HUDEP-2 (cell line): ENCODE measurements around the gene NBPF11.
"Not testable (repeated sequence)": the region's sequence is repeated elsewhere in the genome, so short reads cannot be mapped to it uniquely, and the experiment has no call there.

ENCODE experiments used
- DNase-seq, 76 experiments: peaks; one replicate each; lab custom pipeline; 2025; ENCODE audit not compliant: unreplicated experiment in 76 of 76; lab: John Stamatoyannopoulos, UW

Gene NBPF11, protein sequence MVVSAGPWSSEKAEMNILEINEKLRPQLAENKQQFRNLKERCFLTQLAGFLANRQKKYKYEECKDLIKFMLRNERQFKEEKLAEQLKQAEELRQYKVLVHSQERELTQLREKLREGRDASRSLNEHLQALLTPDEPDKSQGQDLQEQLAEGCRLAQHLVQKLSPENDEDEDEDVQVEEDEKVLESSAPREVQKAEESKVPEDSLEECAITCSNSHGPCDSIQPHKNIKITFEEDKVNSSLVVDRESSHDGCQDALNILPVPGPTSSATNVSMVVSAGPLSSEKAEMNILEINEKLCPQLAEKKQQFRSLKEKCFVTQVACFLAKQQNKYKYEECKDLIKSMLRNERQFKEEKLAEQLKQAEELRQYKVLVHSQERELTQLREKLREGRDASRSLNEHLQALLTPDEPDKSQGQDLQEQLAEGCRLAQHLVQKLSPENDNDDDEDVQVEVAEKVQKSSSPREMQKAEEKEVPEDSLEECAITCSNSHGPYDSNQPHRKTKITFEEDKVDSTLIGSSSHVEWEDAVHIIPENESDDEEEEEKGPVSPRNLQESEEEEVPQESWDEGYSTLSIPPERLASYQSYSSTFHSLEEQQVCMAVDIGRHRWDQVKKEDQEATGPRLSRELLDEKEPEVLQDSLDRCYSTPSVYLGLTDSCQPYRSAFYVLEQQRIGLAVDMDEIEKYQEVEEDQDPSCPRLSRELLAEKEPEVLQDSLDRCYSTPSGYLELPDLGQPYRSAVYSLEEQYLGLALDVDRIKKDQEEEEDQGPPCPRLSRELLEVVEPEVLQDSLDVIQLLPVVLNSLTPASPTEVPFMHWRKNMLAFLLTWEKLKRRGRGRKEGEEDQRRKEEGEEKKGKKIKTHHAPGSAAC

GRCh38 chr1:148151911-148152656, at the start of gene NBPF11:
Gene NBPF11 (minus strand): TSS chr1:148152281. CDS start chr1:148127003, 25,278 bp downstream.
- DNase-seq: peak in 74 of 76 experiments; percentile 5 to 87 (median 70)

DNA sequence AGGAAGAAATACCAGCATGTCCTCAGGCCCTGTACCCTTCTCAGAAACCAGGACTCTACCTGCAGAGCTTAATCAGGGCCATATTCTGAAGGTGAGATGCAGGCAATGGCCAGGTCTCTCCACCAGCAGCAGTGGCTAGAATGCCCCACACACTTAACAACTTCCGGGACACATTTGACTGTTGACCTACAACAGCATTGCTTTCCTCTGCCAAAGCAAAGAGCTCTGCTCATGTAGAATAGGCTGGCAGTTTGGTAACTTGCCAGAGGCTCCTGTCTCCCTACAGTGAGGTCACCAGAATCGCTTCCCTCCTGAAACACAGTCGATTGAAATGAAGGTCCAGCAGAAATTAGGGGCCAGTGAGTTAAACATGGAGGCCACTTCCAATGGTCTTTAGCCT, 45.3 kb upstream of the NBPF11 start:
- DNase-seq: not testable (repeated sequence)

GRCh38 chr1:148196949-148197348, 44.9 kb upstream of the NBPF11 start:
- not testable (repeated sequence) for DNase-seq

GRCh38 chr1:148195115-148195514, 43.0 kb upstream of the NBPF11 start:
- not testable (repeated sequence) for DNase-seq

DNA sequence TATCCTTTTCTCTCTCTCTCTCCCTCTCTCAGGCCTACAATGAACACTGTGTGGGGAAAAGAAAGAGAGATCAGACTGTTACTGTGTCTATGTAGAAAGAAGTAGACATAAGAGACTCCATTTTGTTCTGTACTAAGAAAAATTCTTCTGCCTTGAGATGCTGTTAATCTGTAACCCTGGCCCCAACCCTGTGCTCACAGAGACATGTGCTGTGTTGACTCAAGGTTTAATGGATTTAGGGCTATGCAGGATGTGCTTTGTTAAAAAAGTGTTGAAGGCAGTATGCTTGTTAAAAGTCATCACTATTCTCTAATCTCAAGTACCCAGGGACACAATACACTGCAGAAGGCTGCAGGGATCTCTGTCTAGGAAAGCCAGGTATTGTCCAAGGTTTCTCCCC, 36.7 kb upstream of the NBPF11 start:
- not testable (repeated sequence) for DNase-seq

DNA sequence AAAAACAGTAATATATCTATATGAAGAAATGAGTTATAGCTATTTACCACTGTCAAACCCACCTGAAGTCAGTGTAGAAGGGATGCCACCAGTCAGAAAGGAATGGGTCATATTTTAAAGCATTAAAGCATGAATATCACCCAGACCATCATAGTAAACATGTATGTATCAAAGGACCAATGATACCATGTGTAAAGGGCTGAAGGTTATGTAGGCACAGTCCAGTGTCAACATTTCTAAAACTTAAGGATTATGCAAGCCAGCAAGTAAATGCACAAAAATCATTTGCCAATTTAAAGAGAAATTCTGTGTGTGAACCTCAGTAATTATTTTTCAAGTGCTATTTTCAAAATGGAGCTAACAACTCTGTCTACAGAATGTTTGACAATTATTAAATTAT, 26.6 kb upstream of the NBPF11 start:
- not testable (repeated sequence) for DNase-seq

DNA sequence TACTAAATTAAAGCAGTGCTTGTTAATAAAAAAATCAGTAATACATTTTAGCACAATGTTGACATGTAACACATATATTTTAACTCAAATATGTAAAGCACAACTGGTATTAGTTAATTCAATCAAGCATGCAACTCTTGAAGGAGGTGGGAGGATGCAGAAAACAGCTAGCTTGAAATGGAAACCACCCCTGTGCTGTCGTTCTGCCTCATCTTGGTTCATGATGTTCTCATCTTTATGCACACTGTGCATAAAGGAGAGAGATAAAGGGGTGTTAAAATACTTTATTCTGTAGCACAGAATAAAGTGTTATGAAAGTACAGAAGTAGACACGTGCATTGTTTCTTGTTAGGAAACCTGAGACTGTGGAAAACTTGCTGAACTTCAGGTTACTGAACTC, 23.3 kb upstream of the NBPF11 start:
- DNase-seq: not testable (repeated sequence)

DNA sequence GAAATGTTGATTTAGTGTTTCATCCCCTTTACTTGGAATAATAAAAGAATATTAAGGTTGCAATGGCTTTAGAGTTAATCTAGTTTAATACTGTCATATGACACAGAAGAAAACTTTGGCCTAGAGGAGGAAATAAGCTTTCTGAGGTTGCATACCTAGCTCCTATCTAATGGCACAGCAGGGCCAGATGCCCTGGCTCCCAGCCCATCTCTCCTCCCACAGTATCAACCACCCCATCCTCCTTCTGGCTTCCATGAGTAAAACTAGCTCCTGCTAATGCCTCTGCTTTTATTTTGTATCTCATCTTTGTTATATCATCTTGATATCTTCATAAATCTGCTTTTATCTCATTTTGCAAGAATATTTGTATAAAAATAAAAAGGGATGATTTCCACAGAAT, 19.9 kb upstream of the NBPF11 start:
- DNase-seq: peak in 64 of 76 experiments; percentile 1 to 79 (median 47)

GRCh38 chr1:148166558-148167492, 14.7 kb upstream of the NBPF11 start:
- DNase-seq: no peak

DNA sequence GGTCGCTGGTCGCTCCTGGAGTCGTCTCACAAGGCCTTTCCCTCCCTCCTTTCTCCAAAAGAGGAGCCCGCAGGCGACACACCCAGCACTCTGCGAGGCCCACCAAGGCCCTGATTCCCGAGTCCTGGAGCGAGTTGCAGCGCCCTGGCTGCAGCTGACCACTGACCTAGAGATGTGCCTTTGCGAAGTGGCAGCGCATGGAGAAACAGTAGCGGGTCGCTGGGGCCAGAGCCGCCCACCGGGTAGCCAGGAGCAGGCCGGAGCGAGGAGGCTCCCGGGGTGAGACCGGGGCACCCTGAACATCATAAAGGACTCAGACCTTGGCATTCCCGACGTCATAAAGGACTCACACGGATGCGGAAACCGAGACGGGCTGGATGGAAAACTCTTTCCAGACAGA, 10.3 kb upstream of the NBPF11 start:
- DNase-seq: no peak

- no peak for DNase-seq
Observed at GRCh38 chr1:148161053-148161901, 9.2 kb upstream of the NBPF11 start.

DNA sequence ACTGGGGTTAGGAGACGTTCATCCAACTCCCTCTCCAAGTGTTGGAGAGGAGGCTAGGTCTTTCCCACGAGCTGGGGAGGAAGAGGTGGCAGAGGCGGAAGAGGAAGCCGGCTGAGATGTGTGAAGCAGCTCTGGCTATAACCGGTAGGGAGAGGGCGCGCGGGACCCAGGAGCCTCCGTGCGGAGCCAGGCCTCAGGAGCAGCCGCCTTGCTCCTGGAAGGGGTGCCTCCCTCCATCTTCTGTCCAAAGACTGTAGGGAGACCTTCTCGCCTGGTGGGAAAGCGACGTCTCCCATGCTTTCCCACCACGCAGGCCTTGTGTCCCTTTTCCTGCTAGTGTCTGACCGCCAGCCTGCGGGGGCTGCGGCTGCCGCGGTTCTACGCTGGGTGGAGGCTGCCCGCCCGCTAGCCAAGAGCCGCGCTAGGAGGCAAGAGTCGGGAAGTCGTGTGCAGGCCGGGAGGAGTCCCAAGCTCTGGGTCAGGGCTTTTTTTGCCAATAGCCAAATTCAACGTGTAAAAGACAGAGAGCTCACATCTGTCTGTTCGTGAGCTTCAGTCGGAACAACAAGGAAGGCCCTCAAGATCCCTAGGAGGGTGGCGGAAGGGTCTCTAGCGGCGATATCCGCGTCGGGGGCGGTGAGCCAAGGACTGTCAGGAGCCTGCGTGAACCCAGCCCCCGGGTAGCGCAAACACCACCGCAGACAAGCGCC, 8.4 kb upstream of the NBPF11 start:
- no peak for DNase-seq

DNA sequence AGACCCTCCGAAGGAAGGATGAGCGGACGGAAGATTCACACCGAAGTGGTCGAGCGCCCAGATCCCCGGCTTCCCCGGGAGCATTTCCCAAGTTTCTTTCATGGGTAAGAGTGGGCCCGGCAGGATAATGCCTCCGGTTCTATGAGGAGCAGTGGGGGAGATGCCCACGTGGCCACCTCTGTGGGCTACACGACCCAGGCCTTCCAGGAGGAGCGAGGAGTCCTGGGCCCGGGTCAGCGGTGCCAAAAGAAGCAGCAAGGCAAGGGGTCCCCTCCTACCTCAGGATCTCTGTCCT, 7.9 kb upstream of the NBPF11 start:
- DNase-seq: no peak

- no peak for DNase-seq
Observed at GRCh38 chr1:148158341-148159003, 6.4 kb upstream of the NBPF11 start.

DNA sequence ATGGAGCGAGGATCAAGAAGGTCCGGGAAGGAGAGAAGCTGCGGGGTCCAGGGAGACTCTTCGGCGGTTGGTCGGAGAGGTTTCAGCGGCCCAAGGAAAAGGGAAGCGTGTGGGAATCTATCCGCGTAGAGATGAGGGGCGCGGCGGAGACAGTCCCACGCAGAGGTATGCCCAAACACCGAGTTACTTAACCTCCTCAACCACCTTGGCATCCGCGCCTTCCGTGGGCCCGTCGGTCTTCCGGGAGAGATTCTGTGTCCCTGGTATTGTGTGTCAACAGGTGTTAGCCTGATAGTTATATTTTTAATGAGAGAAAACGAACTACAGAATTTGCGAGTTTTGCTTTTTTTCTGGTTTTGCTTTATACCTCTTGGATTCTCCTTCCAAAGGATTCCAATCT, 5.7 kb upstream of the NBPF11 start:
- DNase-seq: not testable (repeated sequence)

DNA sequence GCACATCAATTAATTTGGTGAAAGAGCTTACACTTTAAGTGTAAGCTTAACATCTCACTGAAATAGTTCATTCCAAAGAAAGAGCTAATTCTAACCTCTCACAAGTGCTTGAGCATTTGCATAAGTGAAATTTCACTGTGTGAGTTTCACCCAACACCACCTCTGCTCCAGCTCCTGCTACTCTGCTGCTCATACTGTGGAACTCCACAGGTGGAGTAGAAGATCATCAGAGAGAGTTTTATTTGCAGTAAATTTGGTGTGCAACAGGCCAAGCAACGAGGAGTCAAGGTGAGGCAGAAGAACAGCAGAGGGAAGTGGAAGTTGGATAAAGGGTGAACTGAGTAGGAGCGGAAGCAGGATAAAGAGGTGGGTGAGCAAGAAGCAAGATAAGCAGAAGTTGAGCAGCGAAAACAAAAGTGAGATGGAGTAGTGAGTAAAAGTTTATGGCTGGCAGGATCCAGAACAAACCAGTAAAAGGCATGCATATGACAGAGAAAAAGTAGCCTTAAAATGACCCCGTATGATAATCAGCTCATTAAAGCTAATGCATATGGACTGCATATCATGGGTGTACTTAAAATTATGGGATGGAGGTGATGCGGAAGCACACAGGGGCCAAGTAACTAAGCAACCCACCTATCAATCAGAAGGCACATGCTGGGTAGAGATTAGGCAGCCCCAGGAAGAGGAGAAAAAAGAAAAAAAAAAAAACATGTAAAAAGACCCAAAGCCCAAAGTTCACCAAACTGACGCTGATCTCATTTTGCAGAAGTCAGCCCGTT, 3.6 kb upstream of the NBPF11 start:
- DNase-seq: peak in 1 of 76 experiments; percentile 4

GRCh38 chr1:148152795-148153194, 714 bp upstream of the NBPF11 start:
- not testable (repeated sequence) for DNase-seq
